ENCODE measurements around the gene SMYD5. TPM values are rescaled to one million over a fixed set of nuclear protein-coding genes. Genes with fewer than 3 reads are reported as not detected.

Gene SMYD5
- total RNA-seq, 2 experiments from 2014 or later, result 16.6 to 21.3 TPM

DNA sequence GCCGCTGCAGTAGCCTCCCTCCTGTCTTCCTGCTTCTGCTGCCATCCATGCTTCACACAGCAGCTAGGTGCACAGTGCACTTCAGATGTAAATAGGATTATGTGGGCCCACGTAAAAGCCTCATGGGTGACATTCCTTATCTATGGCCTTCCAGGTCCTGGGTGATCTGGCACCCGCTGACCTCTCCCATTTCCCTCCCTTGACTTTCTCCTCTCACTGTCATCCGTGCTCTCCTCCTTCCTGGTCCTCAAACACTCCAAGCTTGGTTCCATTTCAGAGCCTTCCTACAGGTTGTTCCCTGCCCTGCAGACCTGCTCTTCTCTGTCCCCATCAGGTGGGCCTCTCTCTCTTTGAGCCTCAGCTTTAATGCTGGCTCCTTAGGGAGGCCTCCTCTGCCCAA, 4.0 kb upstream of the SMYD5 start:
- Mint-ChIP-seq H3K4me1 (ENCODE audit: low read depth) (peaks cover 20% of the 10 kb centered on the region), H3K4me3 (no peak overlapping the region), H3K27ac (no peak overlapping the region), H3K36me3 (ENCODE audit: low read depth) (peaks cover 2% of the 10 kb centered on the region), H3K9me3 (ENCODE audit: insufficient read depth) (no peaks in the 10 kb centered on the region), H3K27me3 (ENCODE audit: low read depth) (peaks cover 17% of the 10 kb centered on the region)
- DNase-seq (no peak), ATAC-seq (no peak)
- ChIA-PET POLR2A (no interaction called here), CTCF (interaction anchor here (1.3 to 6.9 kb wide), 4 partner anchors 21 to 317 kb away, joined by 3 to 112 read pairs (median 5); no protein-coding TSS in a partner anchor)

DNA sequence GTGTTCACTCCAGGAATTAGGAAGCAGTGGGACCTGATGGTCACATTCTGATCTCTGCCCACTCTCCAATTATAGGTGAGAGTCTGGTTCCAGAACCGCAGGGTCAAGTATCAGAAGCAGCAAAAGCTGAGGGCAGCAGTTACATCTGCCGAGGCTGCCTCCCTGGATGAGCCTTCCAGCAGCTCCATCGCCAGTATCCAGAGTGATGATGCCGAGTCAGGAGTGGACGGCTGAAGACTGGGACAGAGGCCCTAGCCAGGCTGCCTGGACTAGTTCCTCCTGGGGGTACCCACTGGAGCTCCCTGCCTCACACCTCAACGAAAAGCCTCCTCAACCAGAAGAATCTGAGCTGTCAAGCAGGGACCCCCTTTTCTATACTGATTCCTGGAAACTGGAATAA, 3.3 kb upstream of the SMYD5 start:
- H3K9me3 Mint-ChIP-seq (ENCODE audit: insufficient read depth), result no peaks in the 10 kb centered on the region
- H3K36me3 Mint-ChIP-seq (ENCODE audit: low read depth), result peaks cover 2% of the 10 kb centered on the region
- no peak overlapping the region for H3K4me3 Mint-ChIP-seq
- ATAC-seq, result no peak
- no peak for DNase-seq
- ChIA-PET POLR2A (no interaction called here), CTCF (interaction anchor here (1.3 to 6.9 kb wide), 4 partner anchors 20 to 317 kb away, joined by 3 to 112 read pairs (median 5); no protein-coding TSS in a partner anchor)
- peaks cover 15% of the 10 kb centered on the region for H3K27me3 Mint-ChIP-seq (ENCODE audit: low read depth)
- no peak overlapping the region for H3K27ac Mint-ChIP-seq
- H3K4me1 Mint-ChIP-seq (ENCODE audit: low read depth), result peaks cover 27% of the 10 kb centered on the region

DNA sequence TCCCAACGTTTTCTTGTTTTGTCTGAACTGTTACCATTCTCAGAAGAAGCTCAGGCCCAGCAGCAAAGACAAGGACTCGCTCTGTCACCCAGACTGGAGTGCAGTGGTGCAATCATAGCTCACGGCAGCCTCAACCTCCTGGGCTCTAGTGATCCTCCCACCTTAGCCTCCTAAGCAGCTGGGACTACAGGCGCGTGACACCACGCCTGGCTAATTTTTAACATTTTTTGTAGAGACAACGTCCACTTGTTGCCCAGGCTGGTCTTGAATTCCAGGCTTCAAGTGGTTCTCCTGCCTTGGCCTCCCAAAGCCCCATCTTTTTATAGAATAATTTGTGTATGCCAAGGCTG, 2.0 kb upstream of the SMYD5 start:
- H3K27ac Mint-ChIP-seq, result no peak overlapping the region
- no peak overlapping the region for H3K4me3 Mint-ChIP-seq

DNA sequence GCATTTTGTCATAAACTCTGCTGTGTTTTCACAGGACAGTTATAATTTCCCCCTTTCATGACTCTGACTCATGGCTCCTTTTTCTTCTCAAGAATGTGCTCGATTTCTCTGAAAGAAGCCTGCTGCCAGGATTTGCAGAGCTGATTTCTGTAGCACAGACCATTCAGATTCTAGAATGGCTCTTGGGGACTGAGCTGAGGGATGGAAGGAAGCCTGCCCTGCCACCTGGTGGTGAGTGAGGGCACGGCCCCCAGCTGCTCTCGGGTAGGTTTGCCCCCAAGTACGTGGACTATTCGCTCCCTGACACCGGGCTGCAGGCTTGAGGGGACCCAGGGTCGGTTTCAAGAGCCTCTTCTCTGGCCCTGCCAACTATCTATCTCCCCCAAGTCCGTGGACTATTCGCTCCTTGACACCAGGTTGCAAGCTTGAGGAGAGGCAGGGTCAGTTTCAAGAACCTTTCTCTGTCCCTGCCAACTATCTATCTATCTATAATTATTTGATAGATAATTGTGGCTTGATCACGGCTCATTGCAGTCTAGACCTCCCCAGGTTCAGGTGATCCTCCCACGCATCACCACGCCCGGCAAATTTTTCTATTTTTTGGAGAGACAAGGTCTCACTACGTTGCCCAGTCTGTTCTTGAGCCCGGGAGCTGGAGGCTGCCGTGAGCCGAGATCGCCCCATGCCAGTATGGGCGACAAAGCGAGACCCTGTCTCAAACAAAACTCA, 1.4 kb upstream of the SMYD5 start:
- ChIA-PET CTCF (interaction anchor here (0.6 to 6.9 kb wide), 41 partner anchors 8 to 419 kb away, joined by 3 to 112 read pairs (median 4); partner anchors contain the start of genes ALMS1, CCT7, EGR4 and FBXO41), POLR2A (interaction anchor here (0.8 to 2.0 kb wide), 5 partner anchors 19 to 35 kb away, joined by 3 to 5 read pairs (median 3); partner anchors contain the start of genes CCT7 and PRADC1)
- H3K4me1 Mint-ChIP-seq (ENCODE audit: low read depth), result peaks cover 28% of the 10 kb centered on the region
- peak overlapping the region; percentile 14 for H3K4me3 Mint-ChIP-seq
- H3K27ac Mint-ChIP-seq, result no peak overlapping the region
- no peaks in the 10 kb centered on the region for H3K9me3 Mint-ChIP-seq (ENCODE audit: insufficient read depth)
- peak; percentile 83 for DNase-seq
- peaks cover 2% of the 10 kb centered on the region for H3K36me3 Mint-ChIP-seq (ENCODE audit: low read depth)
- peaks cover 10% of the 10 kb centered on the region for H3K27me3 Mint-ChIP-seq (ENCODE audit: low read depth)
- ATAC-seq, result peak; percentile 73

More for the DNA sequence above, 2.0 kb upstream of the SMYD5 start:
- Mint-ChIP-seq H3K36me3 (ENCODE audit: low read depth) (peaks cover 2% of the 10 kb centered on the region), H3K27me3 (ENCODE audit: low read depth) (peaks cover 10% of the 10 kb centered on the region), H3K4me1 (ENCODE audit: low read depth) (peaks cover 28% of the 10 kb centered on the region), H3K9me3 (ENCODE audit: insufficient read depth) (no peaks in the 10 kb centered on the region)
- no peak for DNase-seq
- CTCF ChIA-PET, result interaction anchor here (0.6 to 6.9 kb wide), 38 partner anchors 9 to 353 kb away, joined by 3 to 112 read pairs (median 4); partner anchors contain the start of genes ALMS1, CCT7, EGR4 and FBXO41
- POLR2A ChIA-PET, result interaction anchor here (0.8 to 2.0 kb wide), 4 partner anchors 19 to 35 kb away, joined by 3 to 5 read pairs (median 4); partner anchors contain the start of gene CCT7
- ATAC-seq, result no peak

DNA sequence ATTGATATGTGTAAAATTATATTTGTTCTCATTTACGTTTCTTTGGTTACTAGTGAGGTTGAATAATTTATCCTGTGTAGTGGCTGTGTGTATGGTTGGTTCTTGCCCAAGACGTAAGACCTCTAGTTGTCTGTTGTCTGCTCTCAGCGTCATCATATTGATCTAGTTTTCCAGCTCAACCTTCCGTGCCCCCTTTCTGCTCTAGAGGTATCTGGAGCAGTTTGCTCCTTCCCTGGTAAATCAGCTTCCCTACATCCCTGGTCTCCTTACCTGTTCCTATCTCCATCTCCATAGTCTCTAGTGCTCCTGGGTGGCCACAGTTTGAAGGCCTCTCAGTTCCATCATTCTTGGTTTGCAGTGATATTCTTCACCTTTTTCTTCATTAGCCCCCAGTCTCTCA, 1.2 kb downstream of the SMYD5 start:
- peak overlapping the region; percentile 92 for H3K4me3 Mint-ChIP-seq
- CTCF ChIA-PET, result interaction anchor here (0.9 to 1.8 kb wide), 4 partner anchors 10 to 75 kb away, joined by 4 to 6 read pairs (median 5); partner anchors contain the start of gene PRADC1

DNA sequence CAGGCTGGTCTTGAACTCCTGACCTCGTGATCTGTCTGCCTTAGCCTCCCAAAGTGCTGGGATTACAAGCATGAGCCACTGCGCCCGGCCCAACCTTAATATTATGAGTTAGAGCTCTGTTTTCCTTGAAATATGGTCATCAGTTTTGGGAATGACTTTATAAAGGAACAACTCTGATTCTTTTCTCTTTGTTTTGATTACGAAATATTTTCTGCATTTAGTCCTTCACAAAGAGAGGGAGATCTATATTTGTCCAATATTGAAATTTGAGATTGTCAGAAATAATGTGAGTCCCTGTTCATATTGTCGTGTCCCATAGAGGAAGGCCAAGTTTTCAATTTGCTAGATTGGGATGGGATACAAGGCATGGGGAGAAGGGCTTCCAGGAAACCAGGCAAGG, 3.1 kb downstream of the SMYD5 start:
- H3K36me3 Mint-ChIP-seq (ENCODE audit: low read depth), result peaks cover 18% of the 10 kb centered on the region
- H3K4me3 Mint-ChIP-seq, result no peak overlapping the region

More for the DNA sequence above, 1.2 kb downstream of the SMYD5 start:
- no peaks in the 10 kb centered on the region for H3K9me3 Mint-ChIP-seq (ENCODE audit: insufficient read depth)
- DNase-seq (no peak), ATAC-seq (no peak)
- H3K4me1 Mint-ChIP-seq (ENCODE audit: low read depth), result peaks cover 28% of the 10 kb centered on the region
- peaks cover 5% of the 10 kb centered on the region for H3K36me3 Mint-ChIP-seq (ENCODE audit: low read depth)
- POLR2A ChIA-PET, result interaction anchor here (1.0 kb wide), 2 partner anchors 11 to 19 kb away, joined by 4 to 5 read pairs; partner anchors contain the start of gene CCT7
- no peaks in the 10 kb centered on the region for H3K27me3 Mint-ChIP-seq (ENCODE audit: low read depth)
- no peak overlapping the region for H3K27ac Mint-ChIP-seq

DNA sequence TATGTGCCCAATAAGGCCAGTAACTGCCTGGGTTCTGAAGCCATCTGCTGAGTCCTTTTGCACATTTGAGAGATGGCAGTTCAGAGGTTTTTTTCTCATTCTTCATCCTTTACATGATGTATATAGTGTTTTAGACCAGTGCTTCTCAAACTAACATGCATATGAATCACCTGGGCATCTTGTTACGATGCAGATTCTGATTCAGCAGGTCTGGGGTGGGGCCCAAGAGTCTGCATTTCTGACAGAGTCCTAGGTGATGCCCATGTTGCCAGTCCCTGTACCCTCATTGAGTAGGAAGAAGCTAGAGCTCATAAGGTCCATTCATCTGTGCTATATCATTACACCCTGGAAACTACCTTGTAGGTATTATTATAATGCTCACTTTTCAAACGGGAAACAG, 3.8 kb downstream of the SMYD5 start:
- H3K9me3 Mint-ChIP-seq (ENCODE audit: insufficient read depth), result no peaks in the 10 kb centered on the region
- ChIA-PET POLR2A (interaction anchor here (5.3 kb wide), 1 partner anchor 16 kb away, joined by 21 read pairs; the partner anchor contains the start of genes CCT7 and PRADC1), CTCF (interaction anchor here (2.2 kb wide), 1 partner anchor 41 kb away, joined by 10 read pairs; no protein-coding TSS in a partner anchor)
- no peaks in the 10 kb centered on the region for H3K27me3 Mint-ChIP-seq (ENCODE audit: low read depth)
- peaks cover 21% of the 10 kb centered on the region for H3K36me3 Mint-ChIP-seq (ENCODE audit: low read depth)
- H3K4me3 Mint-ChIP-seq, result no peak overlapping the region
- no peak for DNase-seq
- no peak for ATAC-seq
- H3K27ac Mint-ChIP-seq, result no peak overlapping the region
- H3K4me1 Mint-ChIP-seq (ENCODE audit: low read depth), result peaks cover 24% of the 10 kb centered on the region

More for the DNA sequence above, 3.1 kb downstream of the SMYD5 start:
- Mint-ChIP-seq H3K27me3 (ENCODE audit: low read depth) (no peaks in the 10 kb centered on the region), H3K4me1 (ENCODE audit: low read depth) (peaks cover 28% of the 10 kb centered on the region), H3K27ac (no peak overlapping the region), H3K9me3 (ENCODE audit: insufficient read depth) (no peaks in the 10 kb centered on the region)
- ChIA-PET POLR2A (interaction anchor here (5.3 kb wide), 1 partner anchor 16 kb away, joined by 21 read pairs; the partner anchor contains the start of genes CCT7 and PRADC1), CTCF (interaction anchor here (1.6 to 2.2 kb wide), 2 partner anchors 40 to 73 kb away, joined by 4 to 10 read pairs; no protein-coding TSS in a partner anchor)
- DNase-seq (no peak), ATAC-seq (no peak)

DNA sequence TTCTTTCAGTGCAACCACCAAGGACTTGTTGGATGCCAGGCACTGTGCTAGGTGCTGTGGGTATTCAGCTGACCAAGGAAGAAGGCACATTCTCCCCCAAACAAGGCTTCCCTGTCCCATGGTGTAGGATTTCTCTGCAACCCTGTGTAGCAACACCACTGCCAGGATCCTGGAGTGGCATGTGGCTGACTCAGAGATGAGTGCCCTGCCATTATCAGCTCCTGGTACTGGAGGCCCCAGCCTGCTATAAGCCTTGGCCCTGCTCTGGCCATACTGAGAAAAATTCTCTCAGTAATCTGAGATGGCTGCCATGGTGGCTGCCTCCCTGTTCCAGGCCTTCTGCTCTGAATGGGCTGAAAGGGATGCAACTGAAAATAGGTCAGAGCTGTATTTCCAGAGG, 4.3 kb downstream of the SMYD5 start:
- no peaks in the 10 kb centered on the region for H3K9me3 Mint-ChIP-seq (ENCODE audit: insufficient read depth)
- DNase-seq (no peak), ATAC-seq (no peak)
- ChIA-PET POLR2A (interaction anchor here (0.6 to 5.3 kb wide), 2 partner anchors 15 to 107 kb away, joined by 4 to 21 read pairs; partner anchors contain the start of genes CCT7 and PRADC1), CTCF (interaction anchor here (2.2 kb wide), 1 partner anchor 41 kb away, joined by 10 read pairs; no protein-coding TSS in a partner anchor)
- H3K4me1 Mint-ChIP-seq (ENCODE audit: low read depth), result peaks cover 20% of the 10 kb centered on the region
- no peaks in the 10 kb centered on the region for H3K27me3 Mint-ChIP-seq (ENCODE audit: low read depth)
- no peak overlapping the region for H3K27ac Mint-ChIP-seq
- peaks cover 24% of the 10 kb centered on the region for H3K36me3 Mint-ChIP-seq (ENCODE audit: low read depth)
- no peak overlapping the region for H3K4me3 Mint-ChIP-seq

DNA sequence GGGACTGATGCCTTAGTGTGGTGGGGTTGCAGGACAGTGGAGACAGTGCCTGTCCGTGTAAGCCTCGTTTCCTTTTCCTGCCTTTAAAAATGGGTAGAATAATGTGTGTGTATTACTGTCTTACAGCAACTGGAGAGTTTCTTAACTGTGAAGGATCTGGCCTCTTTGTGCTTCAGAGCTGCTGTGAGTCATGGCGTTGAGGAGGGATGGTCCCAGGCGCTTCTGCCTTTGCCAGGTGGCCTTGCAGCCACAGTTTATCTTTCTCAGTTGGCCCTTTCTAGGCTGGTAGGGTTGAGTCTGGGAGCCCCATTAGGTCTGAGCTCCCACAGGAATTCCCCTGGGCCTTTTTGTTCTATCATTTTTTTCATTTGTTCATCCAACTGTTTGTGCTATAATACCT, 9.8 kb downstream of the SMYD5 start:
- no peaks in the 10 kb centered on the region for H3K27me3 Mint-ChIP-seq (ENCODE audit: low read depth)
- ATAC-seq, result no peak
- H3K36me3 Mint-ChIP-seq (ENCODE audit: low read depth), result peaks cover 24% of the 10 kb centered on the region
- peaks cover 14% of the 10 kb centered on the region for H3K4me1 Mint-ChIP-seq (ENCODE audit: low read depth)
- peak overlapping the region; percentile 22 for H3K27ac Mint-ChIP-seq
- ChIA-PET CTCF (interaction anchor here (1.1 kb wide), 1 partner anchor 11 kb away, joined by 3 read pairs; no protein-coding TSS in a partner anchor), POLR2A (interaction anchor here (1.1 to 2.8 kb wide), 2 partner anchors 11 to 67 kb away, joined by 3 to 10 read pairs; partner anchors contain the start of genes CCT7 and PRADC1)
- no peak for DNase-seq
- H3K4me3 Mint-ChIP-seq, result no peak overlapping the region
- no peaks in the 10 kb centered on the region for H3K9me3 Mint-ChIP-seq (ENCODE audit: insufficient read depth)

DNA sequence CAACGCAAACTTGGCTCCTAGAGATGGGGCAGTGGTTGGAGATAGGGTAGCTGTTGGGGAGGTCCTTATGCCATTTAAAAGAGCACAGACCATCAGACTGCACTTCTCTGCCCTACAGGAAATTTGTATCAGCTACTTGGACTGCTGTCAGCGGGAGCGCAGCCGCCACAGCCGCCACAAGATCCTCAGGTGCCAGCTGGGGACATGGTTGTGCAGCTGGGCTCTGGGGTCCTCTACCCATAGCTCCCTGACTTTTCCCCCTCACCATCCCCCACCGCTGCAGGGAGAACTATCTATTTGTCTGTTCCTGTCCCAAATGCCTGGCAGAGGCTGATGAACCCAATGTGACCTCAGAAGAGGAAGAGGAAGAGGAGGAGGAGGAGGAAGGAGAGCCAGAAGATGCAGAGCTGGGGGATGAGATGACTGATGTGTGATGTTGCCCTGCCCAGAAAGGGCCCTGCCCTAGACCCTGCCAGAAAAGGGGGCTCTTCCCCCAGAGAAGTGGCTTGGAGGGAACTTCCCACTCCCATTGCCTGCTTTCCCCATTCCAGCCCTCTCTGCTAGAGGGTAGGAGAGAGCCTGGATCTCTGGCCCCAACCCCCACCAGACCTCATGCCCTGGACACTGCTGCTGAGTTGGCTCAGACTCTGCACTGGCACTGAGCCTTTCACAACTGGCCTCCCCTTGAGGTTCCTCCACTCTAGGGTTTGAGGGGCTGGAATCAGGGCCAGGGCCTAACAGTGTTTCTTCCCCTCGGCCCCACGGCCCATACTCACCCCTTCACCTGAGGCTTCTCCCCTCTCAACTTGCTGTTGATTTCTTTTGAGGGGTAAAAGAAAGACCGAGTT, 11.7 kb downstream of the SMYD5 start:
- Mint-ChIP-seq H3K9me3 (ENCODE audit: insufficient read depth) (no peaks in the 10 kb centered on the region), H3K4me1 (ENCODE audit: low read depth) (peaks cover 14% of the 10 kb centered on the region), H3K4me3 (no peak overlapping the region), H3K27me3 (ENCODE audit: low read depth) (no peaks in the 10 kb centered on the region), H3K36me3 (ENCODE audit: low read depth) (peaks cover 21% of the 10 kb centered on the region), H3K27ac (peak overlapping the region; percentile 70)
- DNase-seq (no peak), ATAC-seq (no peak)
- CTCF ChIA-PET, result interaction anchor here (0.8 to 1.5 kb wide), 3 partner anchors 11 to 65 kb away, joined by 3 to 9 read pairs (median 4); no protein-coding TSS in a partner anchor
- POLR2A ChIA-PET, result interaction anchor here (0.6 to 2.8 kb wide), 2 partner anchors 9 to 11 kb away, joined by 4 to 10 read pairs; partner anchors contain the start of genes CCT7 and PRADC1

DNA sequence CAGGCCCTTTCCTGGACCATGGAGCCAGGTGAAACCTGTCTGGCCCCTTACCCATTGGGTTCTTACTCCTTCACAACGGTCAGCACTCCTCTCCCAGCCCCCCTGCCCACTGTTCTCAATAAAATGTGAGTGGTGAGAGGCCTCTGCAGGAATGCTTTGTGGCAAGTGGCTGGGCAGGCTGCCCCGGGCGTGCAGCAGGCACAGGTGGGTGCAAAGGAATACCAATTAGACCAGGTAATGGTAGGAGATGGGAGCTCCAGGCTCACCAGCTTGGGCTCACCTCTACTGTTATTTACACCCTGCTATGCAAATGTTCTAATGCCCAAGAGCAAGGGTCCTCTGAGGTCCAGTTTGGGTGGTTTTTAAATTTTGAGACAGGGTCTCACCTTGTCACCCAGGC, 13.0 kb downstream of the SMYD5 start:
- Mint-ChIP-seq H3K9me3 (ENCODE audit: insufficient read depth) (no peaks in the 10 kb centered on the region), H3K4me3 (no peak overlapping the region), H3K36me3 (ENCODE audit: low read depth) (peaks cover 8% of the 10 kb centered on the region), H3K27ac (no peak overlapping the region), H3K4me1 (ENCODE audit: low read depth) (peaks cover 17% of the 10 kb centered on the region), H3K27me3 (ENCODE audit: low read depth) (no peaks in the 10 kb centered on the region)
- CTCF ChIA-PET, result interaction anchor here (5.1 kb wide), 1 partner anchor 14 kb away, joined by 17 read pairs; no protein-coding TSS in a partner anchor
- DNase-seq (no peak), ATAC-seq (no peak)
- POLR2A ChIA-PET, result no interaction called here

All from activated CD8-positive, alpha-beta T cell treated with anti-CD3 and anti-CD28 coated beads, Interleukin-2, amount 10 ng/mL, durations not matched to agents 7 days and 5 days (primary cell).